Right lobe of liver (tissue), 6 donors: Measurements from ENCODE around the gene ST7L. TPM values are rescaled to one million over a fixed set of nuclear protein-coding genes. Genes with fewer than 3 reads are reported as not detected.

Experiments
- ATAC-seq, 4 donors: fragments of 200-7000 bp; cut with Tn5 transposase; one replicate each; pipeline ENCODE4 v1.9.1; 2020; ENCODE audit warnings: mild to moderate bottlenecking in 4 of 4, moderate library complexity in 4 of 4
- DNase-seq, 3 donors: peaks; one replicate each; pipeline ENCODE4 v3.0.0-alpha.2; 2020
- H3K27ac ChIP-seq, 3 donors: fragments of 200-600 bp; one replicate each; pipeline ENCODE4 v1.8.0; 2022
- H3K27me3 ChIP-seq, 2 donors: fragments of 200-600 bp; one replicate each; pipeline ENCODE4 v1.8.0; 2022
- H3K36me3 ChIP-seq, 4 donors: fragments of 200-600 bp; sonication (generic) in 1 of 4; one replicate each; pipeline versions ENCODE4 v1.5.1 to v1.8.0; 2017 to 2022; ENCODE audit warnings: control low read depth in 1 of 4
- H3K4me1 ChIP-seq, 4 donors: fragments of 200-600 bp; sonication (generic) in 1 of 4; one replicate each; pipeline versions ENCODE4 v1.5.1 to v1.8.0; 2017 to 2022; ENCODE audit warnings: control low read depth in 1 of 4
- H3K4me3 ChIP-seq, 3 donors: fragments of 200-600 bp; one replicate each; pipeline ENCODE4 v1.8.0; 2022
- H3K9me3 ChIP-seq, 4 donors: fragments of 200-600 bp; sonication (generic) in 1 of 4; one replicate each; pipeline versions ENCODE4 v1.5.1 to v1.8.0; 2017 to 2022; ENCODE audit warnings: control low read depth in 1 of 4
- POLR2A ChIP-seq: fragments of 450-650 bp; IDR thresholded peaks from one replicate; pipeline ENCODE4 v1.6.1; 2017; ENCODE audit warnings: antibody characterized with exemption, mild to moderate bottlenecking
- WGBS: methylation state at CpG from one replicate; pipeline ENCODE4 v1.1.6; 2018; ENCODE audit warnings: low coverage, low lambda C conversion rate; ENCODE audit not compliant: insufficient coverage; ENCODE audit errors: missing lambda C conversion rate; 5-methylcytosine and 5-hydroxymethylcytosine counted together
- intact Hi-C, 2 donors: fragments of 100-400 bp; cut with DNase I; formaldehyde crosslinking; loops; one replicate each; pipeline versions ENCODE4 v1.11.2 to v1.14.1; 2022
- total RNA-seq, 6 experiments: library from RNA; depleted of rRNA in 2 of 6; stranded (reverse); fragments of >200 nt in 2 of 6; fragmentation: NEBNext Ultra II Directional in 3 of 6; extraction: Animal tissue kit (Norgen Biotek cat#: 25700) in 3 of 6; gene quantifications; one replicate each; pipeline versions ENCODE4 v1.1.0 to v1.2.4, GENCODE V29; 2016 to 2023
- TF ChIP-seq, protein P1 (sequence below), 4 donors: fragments of 200-600 bp in 3 of 4; fragments of 450-650 bp in 1 of 4; IDR thresholded peaks; one replicate each; pipeline versions ENCODE4 v1.5.1 to v1.8.0; 2016 to 2022; ENCODE audit warnings: antibody characterized with exemption in 4 of 4, mild to moderate bottlenecking in 2 of 4
- donor health status: DM: no; HTN: yes; CAD: no.
- donor health status: DM: no; HTN: no; CAD: no.
- donor health status: DM: no; HTN: no; CAD: no.
- donor health status: DM: no; HTN: yes; CAD: no.
- donor health status: DM: no; HTN: yes; CAD: no.

ST7L gene
- total RNA-seq, 6 experiments from 2014 or later: 7.4 to 12.7 (median 8.6) TPM

DNA sequence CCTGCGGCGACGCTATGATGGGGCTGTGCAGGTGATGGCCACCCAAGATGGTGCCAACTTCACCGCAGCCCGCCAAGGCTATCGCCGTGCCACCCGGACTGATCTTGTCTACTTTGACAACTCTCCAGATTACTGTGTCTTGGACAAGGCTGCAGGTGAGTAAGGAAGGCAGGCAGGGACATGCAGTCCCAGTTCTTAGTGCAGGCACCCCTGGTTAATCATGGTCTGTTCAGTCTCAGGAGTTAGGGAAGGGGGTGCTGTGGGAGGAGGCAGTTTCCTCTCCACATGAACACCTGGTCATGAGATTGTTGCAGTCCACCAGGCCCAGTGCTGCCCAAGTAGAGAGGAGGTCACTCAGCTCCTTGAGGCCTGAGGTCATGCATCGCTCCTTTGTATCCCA is 101.7 kb downstream of the ST7L start:
- Histone ChIP-seq H3K27ac (no peak overlapping the region), H3K9me3 (no peaks in the 10 kb centered on the region), H3K4me3 (no peak overlapping the region), H3K36me3 (no peaks in the 10 kb centered on the region), H3K4me1 (no peaks in the 10 kb centered on the region), H3K27me3 (no peaks in the 10 kb centered on the region)
- WGBS: 100% methylated on average over 1 of the region's 9 CpGs
- no peak for DNase-seq
- TF ChIP-seq, protein P1, sequence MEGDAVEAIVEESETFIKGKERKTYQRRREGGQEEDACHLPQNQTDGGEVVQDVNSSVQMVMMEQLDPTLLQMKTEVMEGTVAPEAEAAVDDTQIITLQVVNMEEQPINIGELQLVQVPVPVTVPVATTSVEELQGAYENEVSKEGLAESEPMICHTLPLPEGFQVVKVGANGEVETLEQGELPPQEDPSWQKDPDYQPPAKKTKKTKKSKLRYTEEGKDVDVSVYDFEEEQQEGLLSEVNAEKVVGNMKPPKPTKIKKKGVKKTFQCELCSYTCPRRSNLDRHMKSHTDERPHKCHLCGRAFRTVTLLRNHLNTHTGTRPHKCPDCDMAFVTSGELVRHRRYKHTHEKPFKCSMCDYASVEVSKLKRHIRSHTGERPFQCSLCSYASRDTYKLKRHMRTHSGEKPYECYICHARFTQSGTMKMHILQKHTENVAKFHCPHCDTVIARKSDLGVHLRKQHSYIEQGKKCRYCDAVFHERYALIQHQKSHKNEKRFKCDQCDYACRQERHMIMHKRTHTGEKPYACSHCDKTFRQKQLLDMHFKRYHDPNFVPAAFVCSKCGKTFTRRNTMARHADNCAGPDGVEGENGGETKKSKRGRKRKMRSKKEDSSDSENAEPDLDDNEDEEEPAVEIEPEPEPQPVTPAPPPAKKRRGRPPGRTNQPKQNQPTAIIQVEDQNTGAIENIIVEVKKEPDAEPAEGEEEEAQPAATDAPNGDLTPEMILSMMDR (IDR thresholded peaks at IDR 0.05): no peak
- no peak for TF ChIP-seq POLR2A
- ATAC-seq: no peak
- intact Hi-C loops: no loop called here

DNA sequence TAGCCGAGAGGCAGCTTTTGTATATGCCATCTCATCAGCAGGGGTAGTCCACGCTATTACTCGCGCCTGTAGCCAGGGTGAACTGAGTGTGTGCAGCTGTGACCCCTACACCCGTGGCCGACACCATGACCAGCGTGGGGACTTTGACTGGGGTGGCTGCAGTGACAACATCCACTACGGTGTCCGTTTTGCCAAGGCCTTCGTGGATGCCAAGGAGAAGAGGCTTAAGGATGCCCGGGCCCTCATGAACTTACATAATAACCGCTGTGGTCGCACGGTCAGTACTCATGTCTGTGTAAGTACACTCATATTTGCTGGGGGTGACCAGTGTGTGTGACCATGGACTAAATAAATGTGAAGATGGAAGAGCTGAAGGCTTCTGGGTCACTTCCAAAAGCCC is 102.8 kb downstream of the ST7L start:
- ATAC-seq: no peak
- H3K9me3 ChIP-seq: no peaks in the 10 kb centered on the region
- no peaks in the 10 kb centered on the region for H3K27me3 ChIP-seq
- intact Hi-C loops: no loop called here
- TF ChIP-seq, protein P1 (IDR thresholded peaks at IDR 0.05): no peak
- no peak for TF ChIP-seq POLR2A
- no peaks in the 10 kb centered on the region for H3K4me1 ChIP-seq
- no peak for DNase-seq
- H3K36me3 ChIP-seq: no peaks in the 10 kb centered on the region
- no peak overlapping the region for H3K4me3 ChIP-seq
- 93% methylated on average over 5 of the region's 14 CpGs for WGBS
- H3K27ac ChIP-seq: no peak overlapping the region

DNA sequence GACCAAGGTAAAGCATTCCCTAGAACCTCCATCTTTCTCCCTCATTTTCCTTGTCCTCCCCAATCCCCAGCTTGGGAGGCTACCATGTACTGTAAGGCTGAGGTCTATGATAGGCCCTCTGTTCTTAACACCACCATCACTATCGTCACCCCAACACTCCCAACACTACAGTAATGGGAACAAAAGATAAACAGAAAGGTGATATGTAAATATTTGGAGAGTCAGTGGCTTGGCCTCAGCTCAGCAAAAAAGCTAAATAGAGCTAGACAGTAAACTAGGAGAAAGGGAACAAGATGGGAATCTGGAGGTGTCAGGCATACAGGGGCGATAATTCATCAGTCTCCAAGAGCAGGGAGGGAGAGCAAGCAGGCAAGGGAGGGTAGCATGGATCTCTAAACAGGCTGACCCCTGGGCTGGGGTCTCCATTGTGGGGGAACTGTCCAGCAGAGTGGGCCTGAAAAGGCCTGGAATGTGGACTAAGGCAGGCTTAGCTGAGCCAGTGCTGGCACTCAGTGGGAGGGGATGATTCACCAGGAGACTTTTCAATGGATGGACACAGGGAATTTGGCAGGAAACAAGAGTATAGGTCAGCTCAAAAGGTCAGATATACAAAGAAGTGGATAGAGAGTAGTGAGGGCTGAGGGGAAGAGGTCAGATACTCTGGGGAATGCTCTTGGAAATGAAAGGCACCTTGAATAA is 103.5 kb downstream of the ST7L start:
- Histone ChIP-seq H3K9me3 (no peaks in the 10 kb centered on the region), H3K4me1 (no peaks in the 10 kb centered on the region), H3K27me3 (no peaks in the 10 kb centered on the region), H3K4me3 (no peak overlapping the region), H3K27ac (no peak overlapping the region), H3K36me3 (no peaks in the 10 kb centered on the region)
- ATAC-seq (peak in 3 of 4 donors; percentile 44 to 91 (median 54)), DNase-seq (no peak)
- TF ChIP-seq, protein P1 (IDR thresholded peaks at IDR 0.05): no peak
- no peak for TF ChIP-seq POLR2A
- WGBS: 37% methylated on average over 2 of the region's 2 CpGs
- intact Hi-C loops: no loop called here

DNA sequence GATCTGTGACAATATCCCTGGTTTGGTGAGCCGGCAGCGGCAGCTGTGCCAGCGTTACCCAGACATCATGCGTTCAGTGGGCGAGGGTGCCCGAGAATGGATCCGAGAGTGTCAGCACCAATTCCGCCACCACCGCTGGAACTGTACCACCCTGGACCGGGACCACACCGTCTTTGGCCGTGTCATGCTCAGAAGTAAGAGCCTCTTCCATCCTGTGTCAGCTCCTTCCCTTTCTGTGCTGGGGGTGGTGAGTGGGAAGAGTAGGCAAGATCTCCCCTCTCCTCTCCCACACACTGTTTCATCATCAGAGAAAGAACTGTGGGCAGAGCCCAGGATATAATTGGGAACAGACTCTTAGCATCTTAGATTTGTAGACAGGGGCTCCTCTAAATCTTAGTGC is 104.0 kb downstream of the ST7L start:
- Histone ChIP-seq H3K27me3 (no peaks in the 10 kb centered on the region), H3K9me3 (no peaks in the 10 kb centered on the region), H3K27ac (no peak overlapping the region), H3K36me3 (no peaks in the 10 kb centered on the region), H3K4me3 (no peak overlapping the region), H3K4me1 (no peaks in the 10 kb centered on the region)
- ATAC-seq: no peak
- TF ChIP-seq POLR2A: no peak
- TF ChIP-seq, protein P1 (IDR thresholded peaks at IDR 0.05): no peak
- WGBS: 100% methylated on average over 4 of the region's 12 CpGs
- no peak for DNase-seq
- intact Hi-C loops: no loop called here
